GM21737 (cell line): Measurements from ENCODE around the gene PTGFRN.
"Not testable (repeated sequence)": the region's sequence is repeated elsewhere in the genome, so short reads cannot be mapped to it uniquely, and the experiment has no call there.

Experiments
- ATAC-seq: cut with Tn5 transposase; IDR thresholded peaks from one replicate; pipeline ENCODE4 v1.9.1; 2021; ENCODE audit warnings: mild to moderate bottlenecking, moderate library complexity; ENCODE audit not compliant: unreplicated experiment

PTGFRN gene

GRCh38 chr1:116962987-116963639 lies 53.4 kb downstream of the PTGFRN start:
- no peak for ATAC-seq

- no peak for ATAC-seq
Measured at GRCh38 chr1:116966791-116967190, 57.1 kb downstream of the PTGFRN start.

DNA sequence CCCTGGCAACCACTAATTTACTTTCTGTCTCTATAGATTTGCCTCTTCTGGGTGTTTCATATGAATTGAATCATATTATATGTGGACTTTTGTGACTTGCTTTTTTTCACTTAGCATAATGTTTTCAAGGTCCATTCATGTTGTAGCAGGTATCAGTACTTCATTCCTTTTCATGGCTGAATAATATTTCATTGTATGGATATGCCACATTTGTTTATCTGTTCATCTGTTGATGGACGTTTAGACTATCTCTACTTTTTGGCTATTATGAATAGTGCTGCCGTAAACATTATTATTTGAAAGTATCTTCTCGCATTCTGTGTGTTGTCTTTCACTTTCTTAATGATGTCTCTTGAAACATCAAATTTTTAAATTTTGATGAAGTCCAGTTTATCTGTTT lies 59.0 kb downstream of the PTGFRN start:
- ATAC-seq = no peak

- no peak for ATAC-seq
Measured at GRCh38 chr1:116971258-116971860, 61.6 kb downstream of the PTGFRN start.

- no peak for ATAC-seq
Measured at GRCh38 chr1:116971965-116972673, 62.4 kb downstream of the PTGFRN start.

- no peak for ATAC-seq
Measured at GRCh38 chr1:116972674-116973030, 62.9 kb downstream of the PTGFRN start.

DNA sequence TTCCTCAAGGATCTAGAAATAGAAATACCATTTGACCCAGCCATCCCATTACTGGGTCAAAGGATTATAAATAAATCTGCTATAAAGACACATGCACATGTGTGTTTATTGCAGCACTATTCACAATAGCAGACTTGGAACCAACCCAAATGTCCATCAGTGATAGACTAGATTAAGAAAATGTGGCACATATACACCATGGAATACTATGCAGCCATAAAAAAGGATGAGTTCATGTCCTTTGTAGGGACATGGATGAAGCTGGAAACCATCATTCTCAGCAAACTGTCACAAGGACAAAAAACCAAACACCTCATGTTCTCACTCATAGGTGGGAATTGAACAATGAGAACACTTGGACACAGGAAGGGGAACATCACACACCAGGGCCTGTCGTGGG lies 70.6 kb downstream of the PTGFRN start:
- ATAC-seq = not testable (repeated sequence)

- ATAC-seq = no peak
Measured at GRCh38 chr1:116981521-116982037, 71.9 kb downstream of the PTGFRN start.

- ATAC-seq = no peak
Measured at GRCh38 chr1:116982319-116983004, 72.7 kb downstream of the PTGFRN start.

- no peak for ATAC-seq
Measured at GRCh38 chr1:116983112-116983511, 73.4 kb downstream of the PTGFRN start.

DNA sequence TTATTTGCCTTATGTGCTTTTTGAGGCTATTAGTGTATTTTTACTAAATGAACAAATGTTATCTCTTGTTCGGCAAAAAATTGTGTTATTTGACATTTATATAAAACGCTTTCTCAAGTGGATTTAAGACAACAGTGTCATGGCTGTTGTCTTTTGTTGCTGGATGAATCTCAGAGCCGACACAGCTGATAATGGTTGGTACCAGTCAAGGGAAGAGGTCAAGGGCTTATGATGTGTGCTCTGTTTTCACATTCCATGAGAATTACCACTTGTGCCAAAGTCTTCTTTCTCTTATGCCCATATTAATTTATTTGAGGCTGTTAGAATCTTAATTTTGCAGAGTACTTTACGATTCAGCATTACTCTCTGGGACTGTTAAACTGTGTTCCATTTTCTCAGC lies 74.0 kb downstream of the PTGFRN start:
- no peak for ATAC-seq

DNA sequence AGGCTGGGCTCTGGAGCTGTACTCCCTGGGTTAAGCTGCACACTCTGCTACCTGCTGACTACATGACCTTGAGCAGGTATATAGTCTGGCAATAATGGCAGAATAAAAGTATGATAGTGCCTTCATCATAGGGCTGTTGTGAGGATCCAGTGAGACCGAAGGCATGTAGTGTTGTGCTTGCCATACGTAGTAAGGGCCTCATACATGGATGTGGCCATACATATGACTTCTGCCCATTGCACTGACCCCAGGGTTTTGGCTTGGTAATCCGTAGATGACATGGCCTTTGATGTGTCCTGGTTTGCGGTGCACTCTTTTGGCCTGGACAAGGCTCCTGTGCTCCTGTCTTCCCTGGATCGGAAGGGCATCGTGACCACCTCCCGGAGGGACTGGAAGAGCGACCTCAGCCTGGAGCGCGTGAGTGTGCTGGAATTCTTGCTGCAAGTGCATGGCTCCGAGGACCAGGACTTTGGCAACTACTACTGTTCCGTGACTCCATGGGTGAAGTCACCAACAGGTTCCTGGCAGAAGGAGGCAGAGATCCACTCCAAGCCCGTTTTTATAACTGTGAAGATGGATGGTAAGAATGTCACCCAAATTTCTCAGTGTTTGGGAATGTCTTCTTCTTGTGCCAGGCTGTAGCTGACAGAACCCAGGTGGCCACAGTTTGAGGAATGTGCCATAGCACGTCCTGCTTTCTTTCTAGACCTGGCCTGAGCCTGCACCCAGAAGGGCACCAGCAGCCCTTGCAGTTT lies 74.9 kb downstream of the PTGFRN start:
- ATAC-seq = no peak

- no peak for ATAC-seq
Measured at GRCh38 chr1:116986421-116987255, 76.9 kb downstream of the PTGFRN start.

GRCh38 chr1:116987256-116987555 lies 77.5 kb downstream of the PTGFRN start:
- ATAC-seq = no peak

- ATAC-seq = no peak
Measured at GRCh38 chr1:116988248-116988647, 78.5 kb downstream of the PTGFRN start.

DNA sequence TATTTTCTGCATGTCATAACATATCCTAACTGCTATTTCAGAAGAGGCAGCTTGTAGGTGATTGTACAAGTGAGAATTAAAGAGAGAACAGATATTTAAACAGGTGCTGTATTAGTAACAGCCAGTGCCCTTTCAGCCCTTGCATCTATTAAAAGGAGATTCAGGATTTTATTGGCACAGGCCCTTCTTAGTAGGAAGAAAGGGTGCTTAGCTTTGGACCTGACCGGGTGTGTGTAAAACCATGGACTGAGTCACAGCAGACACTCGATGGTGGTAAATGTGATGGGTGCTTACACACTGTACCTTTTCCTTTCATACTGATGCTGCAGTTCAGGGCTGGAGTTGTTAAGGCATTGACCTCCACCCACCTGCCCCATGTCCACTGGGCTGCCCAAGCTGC lies 79.2 kb downstream of the PTGFRN start:
- no peak for ATAC-seq

GRCh38 chr1:116989835-116990234 lies 80.1 kb downstream of the PTGFRN start:
- ATAC-seq = no peak

- ATAC-seq = no peak
Measured at GRCh38 chr1:116990612-116991151, 81.0 kb downstream of the PTGFRN start.

- ATAC-seq = no peak
Measured at GRCh38 chr1:116991171-116991845, 81.6 kb downstream of the PTGFRN start.
